ENCODE results near the gene GTF2IRD1.
A peak's percentile ranks its signal among the peaks of the same experiment; 100 is the strongest.

GTF2IRD1 gene

DNA sequence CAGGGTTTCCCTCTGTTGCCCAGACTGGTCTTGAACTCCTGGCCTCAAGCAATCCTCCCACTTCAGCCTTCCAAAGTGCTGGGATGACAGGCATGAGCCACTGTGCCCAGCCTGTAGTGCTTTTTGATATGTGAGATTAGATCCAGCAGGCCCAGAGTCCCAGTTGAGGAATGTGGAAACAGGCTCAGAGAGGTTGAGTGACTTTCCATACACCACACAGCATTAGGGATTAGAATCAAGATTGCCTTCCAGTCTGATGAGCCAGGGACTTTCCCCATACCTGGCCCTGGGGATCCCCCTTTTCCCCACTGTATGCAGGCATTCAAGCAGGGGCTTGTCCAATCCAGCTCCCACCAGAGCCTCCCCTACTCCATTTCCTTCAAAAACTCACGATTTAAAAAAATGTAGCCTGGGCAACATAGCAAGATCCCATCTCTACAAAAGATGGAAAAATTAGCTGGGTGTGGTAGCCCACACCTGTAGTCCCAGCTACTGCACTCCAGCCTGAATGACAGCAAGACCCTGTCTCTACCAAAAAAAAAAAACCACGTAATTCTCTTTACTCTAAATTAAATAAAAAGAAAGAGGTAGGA is 128.8 kb downstream of the GTF2IRD1 start:
- Mint-ChIP-seq H3K4me1 (ENCODE audit: low read depth) (no peaks in the 10 kb centered on the region), H3K27me3 (no peaks in the 10 kb centered on the region), H3K27ac (no peak overlapping the region), H3K9me3 (no peaks in the 10 kb centered on the region), H3K4me3 (no peak overlapping the region), H3K36me3 (ENCODE audit: low read depth) (no peaks in the 10 kb centered on the region)

GRCh38 chr7:74583630-74584029 is 129.9 kb downstream of the GTF2IRD1 start:
- no peaks in the 10 kb centered on the region for H3K9me3 Mint-ChIP-seq
- H3K27me3 Mint-ChIP-seq = no peaks in the 10 kb centered on the region
- H3K36me3 Mint-ChIP-seq (ENCODE audit: low read depth) = no peaks in the 10 kb centered on the region
- no peaks in the 10 kb centered on the region for H3K4me1 Mint-ChIP-seq (ENCODE audit: low read depth)
- no peak overlapping the region for H3K27ac Mint-ChIP-seq
- no peak overlapping the region for H3K4me3 Mint-ChIP-seq

GRCh38 chr7:74584160-74584954 is 130.7 kb downstream of the GTF2IRD1 start:
- Mint-ChIP-seq H3K27me3 (no peaks in the 10 kb centered on the region), H3K36me3 (ENCODE audit: low read depth) (no peaks in the 10 kb centered on the region), H3K4me3 (no peak overlapping the region), H3K27ac (no peak overlapping the region), H3K9me3 (no peaks in the 10 kb centered on the region), H3K4me1 (ENCODE audit: low read depth) (no peaks in the 10 kb centered on the region)

GRCh38 chr7:74585844-74586243 is 132.1 kb downstream of the GTF2IRD1 start:
- Mint-ChIP-seq H3K4me1 (ENCODE audit: low read depth) (no peaks in the 10 kb centered on the region), H3K27ac (no peak overlapping the region), H3K36me3 (ENCODE audit: low read depth) (no peaks in the 10 kb centered on the region), H3K27me3 (no peaks in the 10 kb centered on the region), H3K9me3 (no peaks in the 10 kb centered on the region), H3K4me3 (no peak overlapping the region)

GRCh38 chr7:74586258-74587175 is 132.8 kb downstream of the GTF2IRD1 start:
- no peaks in the 10 kb centered on the region for H3K27me3 Mint-ChIP-seq
- H3K27ac Mint-ChIP-seq = no peak overlapping the region

DNA sequence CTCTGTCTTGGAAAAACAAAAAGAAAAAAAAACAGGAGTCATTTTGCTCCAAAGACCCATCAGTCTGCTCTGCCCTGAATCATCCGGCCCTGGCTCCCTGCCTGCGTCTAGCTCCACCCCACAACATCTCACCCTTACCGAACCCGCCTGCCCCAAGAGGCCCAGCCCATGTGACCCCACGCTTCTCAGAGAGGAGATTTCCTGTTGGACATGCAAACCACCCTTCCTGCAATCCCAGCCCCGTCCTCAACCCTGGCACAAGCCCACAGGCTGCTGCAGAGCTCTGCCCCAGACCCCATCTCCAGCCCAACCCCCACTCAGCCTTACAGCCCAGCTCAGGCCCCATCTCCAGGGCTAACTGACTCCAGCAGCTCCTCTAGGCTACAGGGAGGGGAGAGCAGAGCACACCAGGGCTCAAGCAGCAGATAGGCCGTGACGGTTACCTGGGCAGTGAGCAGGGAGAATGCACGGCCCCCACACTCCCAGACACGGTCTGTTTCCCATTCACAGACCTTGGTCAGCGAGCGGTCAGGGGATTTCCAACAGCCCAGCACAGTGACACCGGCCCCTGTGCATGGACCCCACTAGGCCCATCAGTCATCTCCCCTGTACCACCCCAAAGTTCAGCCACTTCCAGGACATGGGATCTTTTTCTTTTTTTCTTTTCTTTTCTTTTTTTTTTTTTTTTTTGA is 133.9 kb downstream of the GTF2IRD1 start:
- no peaks in the 10 kb centered on the region for H3K27me3 Mint-ChIP-seq
- no peak overlapping the region for H3K27ac Mint-ChIP-seq
- H3K4me3 Mint-ChIP-seq = no peak overlapping the region
- no peaks in the 10 kb centered on the region for H3K36me3 Mint-ChIP-seq (ENCODE audit: low read depth)
- H3K4me1 Mint-ChIP-seq (ENCODE audit: low read depth) = no peaks in the 10 kb centered on the region
- H3K9me3 Mint-ChIP-seq = no peaks in the 10 kb centered on the region

More at GRCh38 chr7:74586258-74587175, 132.8 kb downstream of the GTF2IRD1 start:
- H3K36me3 Mint-ChIP-seq (ENCODE audit: low read depth) = no peaks in the 10 kb centered on the region
- H3K4me3 Mint-ChIP-seq = no peak overlapping the region
- no peaks in the 10 kb centered on the region for H3K9me3 Mint-ChIP-seq
- H3K4me1 Mint-ChIP-seq (ENCODE audit: low read depth) = no peaks in the 10 kb centered on the region

GRCh38 chr7:74590813-74591212 is 137.1 kb downstream of the GTF2IRD1 start:
- Mint-ChIP-seq H3K4me3 (no peak overlapping the region), H3K36me3 (ENCODE audit: low read depth) (no peaks in the 10 kb centered on the region), H3K27ac (no peak overlapping the region), H3K27me3 (no peaks in the 10 kb centered on the region), H3K4me1 (ENCODE audit: low read depth) (no peaks in the 10 kb centered on the region), H3K9me3 (no peaks in the 10 kb centered on the region)

DNA sequence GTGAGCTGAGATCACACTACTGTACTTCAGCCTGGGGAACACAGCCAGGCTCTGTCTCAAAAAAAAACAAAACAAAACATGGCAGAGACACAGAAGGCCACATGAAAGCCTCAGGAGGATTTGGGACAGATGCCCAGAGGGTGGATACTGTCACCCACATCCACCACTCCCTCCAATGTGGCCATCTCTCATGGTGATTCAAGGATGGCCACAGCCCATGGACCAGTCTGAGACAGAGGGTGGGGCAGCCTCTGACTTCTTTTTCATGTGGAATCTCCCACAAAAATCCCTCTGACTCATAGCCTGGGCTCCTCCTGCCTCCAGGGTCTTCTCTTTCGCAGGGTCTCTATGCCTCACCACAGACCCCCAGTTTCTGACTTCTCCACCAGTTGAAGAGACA is 144.9 kb downstream of the GTF2IRD1 start:
- Mint-ChIP-seq H3K27me3 (no peaks in the 10 kb centered on the region), H3K36me3 (ENCODE audit: low read depth) (no peaks in the 10 kb centered on the region), H3K27ac (no peak overlapping the region), H3K4me1 (ENCODE audit: low read depth) (peaks cover 9% of the 10 kb centered on the region), H3K4me3 (no peak overlapping the region), H3K9me3 (no peaks in the 10 kb centered on the region)

DNA sequence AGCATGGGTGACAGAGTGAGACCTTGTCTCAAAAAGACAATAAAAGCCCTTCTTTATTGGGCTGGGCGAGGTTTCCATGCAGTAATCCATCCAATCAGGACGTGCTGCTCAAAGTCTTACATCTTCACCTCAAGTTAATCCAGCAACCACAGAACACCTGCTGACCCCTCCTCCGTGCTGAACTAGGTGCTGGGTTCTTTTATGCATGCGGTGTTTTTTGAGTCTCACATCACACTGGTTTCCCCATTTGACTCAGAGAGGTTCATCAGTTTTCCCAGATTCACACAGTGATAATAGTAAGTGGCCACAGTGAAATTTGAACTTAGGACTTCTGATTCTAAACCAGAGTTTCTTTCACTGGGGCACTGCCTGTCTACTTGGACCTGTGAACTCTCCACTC is 145.5 kb downstream of the GTF2IRD1 start:
- Mint-ChIP-seq H3K4me3 (no peak overlapping the region), H3K36me3 (ENCODE audit: low read depth) (no peaks in the 10 kb centered on the region), H3K27ac (no peak overlapping the region), H3K9me3 (no peaks in the 10 kb centered on the region), H3K4me1 (ENCODE audit: low read depth) (peaks cover 9% of the 10 kb centered on the region), H3K27me3 (no peaks in the 10 kb centered on the region)

GRCh38 chr7:74604326-74605020 is 150.8 kb downstream of the GTF2IRD1 start:
- Mint-ChIP-seq H3K4me1 (ENCODE audit: low read depth) (peaks cover 12% of the 10 kb centered on the region), H3K27me3 (no peaks in the 10 kb centered on the region), H3K27ac (no peak overlapping the region), H3K9me3 (no peaks in the 10 kb centered on the region), H3K36me3 (ENCODE audit: low read depth) (no peaks in the 10 kb centered on the region), H3K4me3 (no peak overlapping the region)

- Mint-ChIP-seq H3K27me3 (no peaks in the 10 kb centered on the region), H3K4me3 (peak overlapping the region; percentile 60), H3K36me3 (ENCODE audit: low read depth) (no peaks in the 10 kb centered on the region), H3K4me1 (ENCODE audit: low read depth) (peaks cover 12% of the 10 kb centered on the region), H3K9me3 (no peaks in the 10 kb centered on the region), H3K27ac (peak overlapping the region; percentile 26)
These were observed 152.6 kb downstream of the GTF2IRD1 start for GRCh38 chr7:74606101-74606908.

DNA sequence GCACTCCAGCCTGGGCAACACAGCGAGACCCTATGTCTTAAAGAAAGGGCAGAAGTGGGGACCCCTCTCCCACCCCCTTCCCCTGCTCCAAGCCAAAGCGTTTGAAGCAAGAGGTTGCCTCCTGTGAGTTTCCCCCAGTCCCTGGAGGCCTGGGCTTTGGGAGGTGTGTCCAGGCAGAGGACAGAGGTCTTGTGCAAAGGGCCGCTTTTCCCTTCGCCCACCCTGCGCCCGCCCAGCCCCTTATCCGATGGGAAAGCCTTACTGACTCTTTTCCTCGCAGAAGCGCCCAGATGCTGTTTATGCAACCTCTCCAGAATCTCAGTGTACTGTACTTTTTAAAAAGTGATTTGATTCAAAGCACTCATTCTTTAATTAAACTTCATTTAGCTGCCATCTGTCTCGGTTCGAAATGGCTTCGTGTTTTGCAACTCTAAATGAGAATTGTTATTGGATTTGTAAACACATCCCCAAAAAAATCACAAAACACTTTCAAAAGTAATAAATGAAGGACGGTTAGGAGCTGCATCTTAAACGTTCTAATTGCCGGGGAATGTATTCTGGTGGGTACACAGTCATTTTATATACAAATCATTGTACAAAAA is 153.3 kb downstream of the GTF2IRD1 start:
- Mint-ChIP-seq H3K27me3 (no peaks in the 10 kb centered on the region), H3K4me1 (ENCODE audit: low read depth) (peaks cover 12% of the 10 kb centered on the region), H3K4me3 (peak overlapping the region; percentile 60), H3K36me3 (ENCODE audit: low read depth) (no peaks in the 10 kb centered on the region), H3K27ac (no peak overlapping the region), H3K9me3 (no peaks in the 10 kb centered on the region)

Measured in stimulated activated naive CD8-positive, alpha-beta T cell treated with anti-CD3 and anti-CD28 coated beads, Interleukin-15, Interleukin-2, amounts not matched to agents 100 ng/mL and 50 ng/mL, for 24 hours (primary cell).